Nephron progenitor cell (in vitro differentiated cells): ENCODE results near the gene MIXL1.
A peak's percentile ranks its signal among the peaks of the same experiment; 100 is the strongest.

Source experiments
- DNase-seq: peaks from one replicate; pipeline ENCODE4 v3.0.0; 2021
- H3K27ac Mint-ChIP-seq: 2 replicates; pipeline ENCODE4 v1.8.0; 2021; ENCODE audit warnings: mild to moderate bottlenecking, moderate library complexity, mixed read lengths
- H3K27me3 Mint-ChIP-seq: 2 replicates; pipeline ENCODE4 v1.8.0; 2021; ENCODE audit warnings: mild to moderate bottlenecking, low read depth, mixed read lengths; ENCODE audit not compliant: poor library complexity
- H3K36me3 Mint-ChIP-seq: 2 replicates; pipeline ENCODE4 v1.8.0; 2021; ENCODE audit warnings: low read depth, mixed read lengths
- H3K4me1 Mint-ChIP-seq: 2 replicates; pipeline ENCODE4 v1.8.0; 2021; ENCODE audit warnings: mixed read lengths
- H3K4me3 Mint-ChIP-seq: 2 replicates; pipeline ENCODE4 v1.8.0; 2021; ENCODE audit warnings: mild to moderate bottlenecking, moderate library complexity, mixed read lengths
- H3K9me3 Mint-ChIP-seq: 2 replicates; pipeline ENCODE4 v1.8.0; 2021; ENCODE audit warnings: mild to moderate bottlenecking, moderate library complexity, mixed read lengths
- TF ChIP-seq, protein P1 (sequence below): fragments of 200-600 bp; sonication (generic); IDR thresholded peaks from 2 replicates; pipeline ENCODE4 v1.5.0; 2021; ENCODE audit warnings: antibody characterized with exemption

Gene MIXL1

DNA sequence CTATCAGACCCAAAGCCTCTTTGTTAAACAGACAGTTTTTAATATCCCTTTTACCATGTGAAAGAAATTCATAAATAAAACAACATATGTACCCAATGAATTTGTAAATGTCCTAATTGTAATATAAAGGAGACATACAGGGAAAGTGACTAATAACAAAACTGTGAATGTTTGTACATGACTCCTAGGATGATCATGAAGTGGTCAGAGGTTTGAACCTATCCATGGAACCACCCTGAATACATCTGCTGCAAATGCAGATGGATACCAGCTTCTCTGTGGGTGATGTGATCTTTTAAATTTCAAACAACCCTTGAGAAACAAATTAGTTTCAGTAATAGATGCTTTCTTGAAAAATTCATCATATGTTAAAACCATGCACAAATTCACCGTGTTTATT is 20.2 kb upstream of the MIXL1 start:
- Mint-ChIP-seq H3K4me3 (no peak overlapping the region), H3K9me3 (no peaks in the 10 kb centered on the region), H3K4me1 (peaks cover 12% of the 10 kb centered on the region), H3K27me3 (peaks cover 7% of the 10 kb centered on the region), H3K27ac (no peak overlapping the region), H3K36me3 (no peaks in the 10 kb centered on the region)
- no peak for DNase-seq
- TF ChIP-seq, protein P1, sequence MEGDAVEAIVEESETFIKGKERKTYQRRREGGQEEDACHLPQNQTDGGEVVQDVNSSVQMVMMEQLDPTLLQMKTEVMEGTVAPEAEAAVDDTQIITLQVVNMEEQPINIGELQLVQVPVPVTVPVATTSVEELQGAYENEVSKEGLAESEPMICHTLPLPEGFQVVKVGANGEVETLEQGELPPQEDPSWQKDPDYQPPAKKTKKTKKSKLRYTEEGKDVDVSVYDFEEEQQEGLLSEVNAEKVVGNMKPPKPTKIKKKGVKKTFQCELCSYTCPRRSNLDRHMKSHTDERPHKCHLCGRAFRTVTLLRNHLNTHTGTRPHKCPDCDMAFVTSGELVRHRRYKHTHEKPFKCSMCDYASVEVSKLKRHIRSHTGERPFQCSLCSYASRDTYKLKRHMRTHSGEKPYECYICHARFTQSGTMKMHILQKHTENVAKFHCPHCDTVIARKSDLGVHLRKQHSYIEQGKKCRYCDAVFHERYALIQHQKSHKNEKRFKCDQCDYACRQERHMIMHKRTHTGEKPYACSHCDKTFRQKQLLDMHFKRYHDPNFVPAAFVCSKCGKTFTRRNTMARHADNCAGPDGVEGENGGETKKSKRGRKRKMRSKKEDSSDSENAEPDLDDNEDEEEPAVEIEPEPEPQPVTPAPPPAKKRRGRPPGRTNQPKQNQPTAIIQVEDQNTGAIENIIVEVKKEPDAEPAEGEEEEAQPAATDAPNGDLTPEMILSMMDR, result no peak

DNA sequence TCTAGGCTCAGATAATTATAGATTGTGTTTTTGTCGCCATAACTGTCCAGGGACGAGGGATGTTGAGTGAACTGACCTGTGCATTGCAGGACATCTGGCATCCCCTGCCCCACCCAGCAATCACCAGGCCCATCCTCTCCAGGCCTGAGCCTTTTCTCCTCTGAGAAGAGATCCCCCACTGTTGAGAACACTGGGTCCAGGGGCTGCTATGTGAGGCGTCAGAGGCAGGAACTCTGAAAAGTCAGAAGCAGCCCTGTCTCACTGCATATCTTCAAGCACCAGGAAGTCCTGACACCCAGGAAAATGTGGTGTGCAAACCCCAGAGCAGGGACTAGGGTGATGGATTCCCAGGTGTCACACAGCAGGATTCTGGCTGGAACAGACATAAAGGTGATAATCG is 19.8 kb upstream of the MIXL1 start:
- Mint-ChIP-seq H3K4me3 (no peak overlapping the region), H3K27ac (no peak overlapping the region), H3K9me3 (no peaks in the 10 kb centered on the region), H3K27me3 (peaks cover 7% of the 10 kb centered on the region), H3K4me1 (peaks cover 16% of the 10 kb centered on the region), H3K36me3 (no peaks in the 10 kb centered on the region)
- DNase-seq, result no peak
- TF ChIP-seq, protein P1, result no peak

GRCh38 chr1:226204198-226204597 is 19.3 kb upstream of the MIXL1 start:
- peaks cover 7% of the 10 kb centered on the region for H3K27me3 Mint-ChIP-seq
- DNase-seq, result no peak
- no peak overlapping the region for H3K4me3 Mint-ChIP-seq
- H3K27ac Mint-ChIP-seq, result no peak overlapping the region
- TF ChIP-seq, protein P1, result no peak
- peaks cover 22% of the 10 kb centered on the region for H3K4me1 Mint-ChIP-seq
- no peaks in the 10 kb centered on the region for H3K9me3 Mint-ChIP-seq
- no peaks in the 10 kb centered on the region for H3K36me3 Mint-ChIP-seq

DNA sequence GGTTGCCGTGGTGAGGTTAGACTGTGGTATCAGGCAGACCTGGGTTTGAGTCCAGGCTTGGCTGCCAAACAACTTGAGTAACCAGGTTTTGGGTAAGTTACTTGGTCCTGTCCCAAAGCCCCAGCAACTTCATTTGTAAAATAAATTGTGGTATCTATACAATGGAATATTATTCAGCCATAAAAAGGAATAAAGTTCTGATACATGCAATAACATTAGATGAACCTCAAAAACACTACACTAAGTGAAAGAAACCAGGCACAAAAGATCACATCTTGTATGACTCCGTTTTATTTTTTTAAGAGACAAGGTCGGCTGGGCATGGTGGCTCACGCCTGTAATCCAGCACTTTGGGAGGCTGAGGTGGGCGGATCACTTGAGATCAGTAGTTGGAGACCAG is 16.4 kb upstream of the MIXL1 start:
- Mint-ChIP-seq H3K27ac (no peak overlapping the region), H3K4me3 (no peak overlapping the region), H3K4me1 (peaks cover 43% of the 10 kb centered on the region), H3K9me3 (no peaks in the 10 kb centered on the region), H3K27me3 (no peaks in the 10 kb centered on the region), H3K36me3 (no peaks in the 10 kb centered on the region)
- TF ChIP-seq, protein P1, result no peak
- DNase-seq, result no peak

DNA sequence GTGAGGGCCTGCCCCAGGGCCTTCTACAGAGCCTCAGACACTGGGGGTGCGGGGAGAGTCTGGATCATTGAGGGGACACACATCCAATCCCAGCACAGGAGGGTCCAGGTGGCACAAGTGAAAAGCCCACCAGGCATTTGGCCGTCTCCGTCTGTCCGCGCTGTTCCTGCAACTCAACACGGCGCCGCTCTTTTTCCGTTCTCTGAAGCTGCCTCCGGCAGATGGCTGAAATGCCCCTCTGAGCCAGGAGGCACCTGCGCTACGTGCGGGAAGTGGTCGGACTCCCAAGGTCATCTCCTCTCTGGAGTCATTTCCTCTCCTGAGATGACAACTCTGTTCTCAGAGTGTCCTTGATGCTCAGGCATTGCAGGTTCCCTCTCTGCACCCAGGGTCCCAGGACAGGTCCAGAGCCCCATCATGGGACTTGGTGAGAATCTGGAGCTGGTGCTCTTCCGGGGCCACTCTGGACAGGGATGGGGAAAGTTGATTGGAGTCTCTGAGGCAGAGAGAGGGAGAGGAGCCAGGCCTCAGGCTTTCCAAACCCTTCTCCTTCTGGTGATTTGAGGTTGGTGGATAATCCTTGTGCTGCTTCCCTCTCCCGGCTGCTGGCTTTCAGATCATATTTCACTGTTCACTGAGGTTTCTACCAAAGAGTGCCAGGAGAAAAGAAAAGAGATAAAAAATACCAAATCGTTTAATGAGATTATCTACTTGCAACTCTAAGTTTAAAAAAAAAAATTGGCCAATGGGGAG is 14.0 kb upstream of the MIXL1 start:
- TF ChIP-seq, protein P1, result no peak
- H3K4me3 Mint-ChIP-seq, result peak overlapping the region; percentile 46
- no peak overlapping the region for H3K27ac Mint-ChIP-seq
- no peak for DNase-seq
- H3K9me3 Mint-ChIP-seq, result no peaks in the 10 kb centered on the region
- no peaks in the 10 kb centered on the region for H3K36me3 Mint-ChIP-seq
- peaks cover 4% of the 10 kb centered on the region for H3K27me3 Mint-ChIP-seq
- H3K4me1 Mint-ChIP-seq, result peaks cover 42% of the 10 kb centered on the region

DNA sequence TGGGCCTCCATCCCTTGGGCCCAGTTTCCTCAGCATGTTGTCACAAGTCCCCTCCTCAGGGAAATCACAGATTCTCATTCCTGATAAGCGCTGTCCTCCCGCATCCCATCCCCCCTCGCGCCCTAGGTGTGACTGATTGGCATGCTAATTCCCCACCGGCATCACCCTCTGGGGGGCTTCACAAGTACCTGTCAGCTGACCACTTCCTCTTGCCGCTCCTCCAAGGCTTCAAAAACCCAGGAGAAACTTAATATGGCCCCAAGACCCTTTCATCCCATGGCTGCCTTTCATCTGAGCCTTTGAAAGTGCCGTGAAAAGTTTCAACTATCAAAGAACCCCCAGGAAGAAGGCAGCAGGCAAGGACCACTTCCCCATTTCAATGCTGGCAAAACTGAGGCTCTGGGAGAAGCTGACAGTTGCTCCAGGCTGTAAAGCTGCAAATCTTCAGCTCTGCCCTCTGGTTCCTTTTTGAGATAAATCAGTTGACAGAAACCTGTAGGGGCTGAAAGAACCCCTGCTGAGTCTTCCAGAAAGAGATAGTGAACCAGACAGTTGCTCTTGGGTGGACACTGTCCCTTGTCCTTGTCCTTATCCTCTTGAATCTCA is 12.8 kb upstream of the MIXL1 start:
- DNase-seq, result no peak
- Mint-ChIP-seq H3K27me3 (peaks cover 4% of the 10 kb centered on the region), H3K4me3 (no peak overlapping the region), H3K4me1 (peaks cover 52% of the 10 kb centered on the region), H3K27ac (no peak overlapping the region), H3K9me3 (no peaks in the 10 kb centered on the region), H3K36me3 (no peaks in the 10 kb centered on the region)
- TF ChIP-seq, protein P1, result no peak
